HL-60/S4 (cell line): ENCODE data around the gene PICK1.

Experiments
- in situ Hi-C: fragments of 300-500 bp; cut with MboI; formaldehyde crosslinking; loops from 2 replicates; pipeline ENCODE4 v1.14.3; 2022; ENCODE audit warnings: low sequenced_read_pairs

The PICK1 gene

GRCh38 chr22:38086001-38086845 is 29.0 kb downstream of the PICK1 start:
- in situ Hi-C loops = no loop called here

GRCh38 chr22:38086942-38087341 is 29.7 kb downstream of the PICK1 start:
- in situ Hi-C loops = no loop called here

GRCh38 chr22:38087855-38088254 is 30.7 kb downstream of the PICK1 start:
- in situ Hi-C loops = no loop called here

- in situ Hi-C loops = no loop called here
Observed at GRCh38 chr22:38088629-38089473, 31.6 kb downstream of the PICK1 start.

GRCh38 chr22:38089474-38089851 is 32.3 kb downstream of the PICK1 start:
- in situ Hi-C loops = no loop called here

- in situ Hi-C loops = no loop called here
Observed at GRCh38 chr22:38097058-38097457, 39.9 kb downstream of the PICK1 start.

- in situ Hi-C loops = no loop called here
Observed at GRCh38 chr22:38097557-38098409, 40.6 kb downstream of the PICK1 start.

- in situ Hi-C loops = no loop called here
Observed at GRCh38 chr22:38098410-38099249, 41.4 kb downstream of the PICK1 start.

- in situ Hi-C loops = no loop called here
Observed at GRCh38 chr22:38103641-38104040, 46.4 kb downstream of the PICK1 start.

GRCh38 chr22:38104084-38104483 is 46.9 kb downstream of the PICK1 start:
- in situ Hi-C loops = no loop called here

GRCh38 chr22:38106814-38107578 is 49.8 kb downstream of the PICK1 start:
- in situ Hi-C loops = no loop called here

- in situ Hi-C loops = no loop called here
Observed at GRCh38 chr22:38107692-38108515, 50.7 kb downstream of the PICK1 start.

- in situ Hi-C loops = no loop called here
Observed at GRCh38 chr22:38108561-38109319, 51.5 kb downstream of the PICK1 start.

GRCh38 chr22:38109371-38110001 is 52.3 kb downstream of the PICK1 start:
- in situ Hi-C loops = no loop called here

GRCh38 chr22:38110008-38110862 is 53.0 kb downstream of the PICK1 start, which contains the start of gene BAIAP2L2:
TSS of gene BAIAP2L2 (minus strand) at chr22:38110684. CDS start at chr22:38110525, 159 bp downstream.
- in situ Hi-C loops = no loop called here
